Kidney (tissue), 14 donors: Measurements from ENCODE around the gene TEX54. TPM values are rescaled to one million over a fixed set of nuclear protein-coding genes. Genes with fewer than 3 reads are reported as not detected.
A peak's percentile ranks its signal among the peaks of the same experiment; 100 is the strongest.

Experiments
- DNase-seq, 5 donors: peaks; one replicate each; pipeline ENCODE4 v3.0.0-alpha.2; 2013 to 2020
- FAIRE-seq: peaks from 2 replicates; lab custom pipeline; 2012; peaks lifted over from hg19 to GRCh38; lab: Jason Lieb, UNC
- H3K27ac ChIP-seq, 2 donors: one replicate each; pipeline ENCODE4 v1.7.0; 2013; ENCODE audit warnings: low read depth in 2 of 2, low read length in 2 of 2, inconsistent platforms in 1 of 2
- H3K27me3 ChIP-seq: one replicate; pipeline ENCODE4 v1.7.1; 2013; ENCODE audit warnings: low read length, inconsistent platforms; ENCODE audit not compliant: control insufficient read depth, insufficient read depth
- H3K36me3 ChIP-seq, 3 donors: one replicate each; pipeline versions ENCODE4 v1.7.0 to v1.7.1; 2013; ENCODE audit warnings: low read length in 3 of 3, control low read depth in 1 of 3, inconsistent platforms in 1 of 3; ENCODE audit not compliant: insufficient read depth in 3 of 3, control insufficient read depth in 2 of 3
- H3K4me1 ChIP-seq, 3 donors: one replicate each; pipeline versions ENCODE4 v1.7.0 to v1.7.1; 2013; ENCODE audit warnings: low read length in 3 of 3, inconsistent platforms in 1 of 3, low read depth in 1 of 3; ENCODE audit not compliant: control insufficient read depth in 2 of 3, insufficient read depth in 2 of 3
- H3K4me3 ChIP-seq, 3 donors: one replicate each; pipeline versions ENCODE4 v1.7.0 to v1.8.1; 2013; ENCODE audit warnings: low read length in 3 of 3, control low read depth in 1 of 3, inconsistent platforms in 1 of 3
- H3K9ac ChIP-seq, 3 donors: one replicate each; pipeline versions ENCODE4 v1.7.0 to v1.7.1; 2013; ENCODE audit warnings: low read length in 3 of 3, control low read depth in 1 of 3, inconsistent platforms in 1 of 3
- H3K9me3 ChIP-seq, 3 donors: one replicate each; pipeline versions ENCODE4 v1.7.0 to v1.7.1; 2013; ENCODE audit warnings: low read length in 3 of 3, control low read depth in 1 of 3, inconsistent platforms in 1 of 3; ENCODE audit not compliant: control insufficient read depth in 2 of 3, insufficient read depth in 1 of 3
- intact Hi-C: fragments of 100-400 bp; cut with DNase I; formaldehyde crosslinking; loops from one replicate; pipeline ENCODE4 v1.11.1; 2022
- polyA plus RNA-seq: library from polyadenylated mRNA; stranded (reverse); fragments of 350-450 nt; fragmentation: Illumina TruSeq; extraction: RNeasy Lipid Tissue Mini Kit (QIAGEN cat#74804); gene quantifications from one replicate; pipeline ENCODE4 v1.2.3, GENCODE V29; 2014; ENCODE audit warnings: low read depth, low replicate concordance; ENCODE audit not compliant: insufficient read depth
- total RNA-seq: library from RNA; stranded (reverse); fragmentation: NEBNext Ultra II Directional; extraction: Animal tissue kit (Norgen Biotek cat#: 25700); gene quantifications from one replicate; pipeline ENCODE4 v1.2.1, GENCODE V29; 2021
- TF ChIP-seq, protein P1 (sequence below): IDR thresholded peaks from 3 replicates; pipeline ENCODE4 v1.5.1; 2012; ENCODE audit warnings: mild to moderate bottlenecking, moderate library complexity, borderline replicate concordance; ENCODE audit not compliant: insufficient read depth; ENCODE audit errors: extremely low read depth
- donor health status: control.
- donor health status: control.
- donor health status: control.
- donor health status: control.
- donor health status: control.
- donor health status: DM: yes; HTN: yes; CAD: no.
- donor health status: Normal renal cell carcinoma (clear cell type).

TEX54 gene
- total and polyA plus RNA-seq, 2 donors from 2014 or later = not detected

DNA sequence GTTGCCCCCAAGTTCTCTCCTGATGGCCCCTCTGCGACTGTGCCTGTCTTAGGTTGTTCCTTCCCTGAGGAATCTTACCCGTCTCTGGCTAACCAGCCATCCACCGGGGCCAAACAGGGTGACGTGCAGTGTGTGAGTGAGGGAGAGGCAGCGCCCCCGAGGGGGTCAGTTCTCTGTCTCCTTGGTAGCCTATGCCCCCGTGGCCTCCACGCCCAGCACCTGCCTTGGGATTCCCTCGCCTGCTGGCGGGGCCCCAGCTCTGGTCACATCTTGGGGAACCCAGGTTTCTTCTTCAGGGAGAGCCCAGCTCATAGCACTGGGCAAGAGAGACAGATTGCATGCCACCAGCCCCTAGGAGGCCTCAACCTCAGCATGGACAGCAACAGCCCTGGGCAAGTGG lies 33.2 kb downstream of the TEX54 start:
- intact Hi-C loops = no loop called here
- no peak for FAIRE-seq
- Histone ChIP-seq H3K27ac (no peak overlapping the region), H3K9me3 (no peaks in the 10 kb centered on the region), H3K4me1 (peaks cover 0 to 8% (median 8%) of the 10 kb centered on the region in 3 donors), H3K27me3 (no peaks in the 10 kb centered on the region), H3K9ac (no peak overlapping the region), H3K36me3 (peaks cover 17 to 77% (median 58%) of the 10 kb centered on the region in 3 donors), H3K4me3 (no peak overlapping the region)
- peak in 1 of 5 donors; percentile 70 for DNase-seq
- TF ChIP-seq, protein P1, sequence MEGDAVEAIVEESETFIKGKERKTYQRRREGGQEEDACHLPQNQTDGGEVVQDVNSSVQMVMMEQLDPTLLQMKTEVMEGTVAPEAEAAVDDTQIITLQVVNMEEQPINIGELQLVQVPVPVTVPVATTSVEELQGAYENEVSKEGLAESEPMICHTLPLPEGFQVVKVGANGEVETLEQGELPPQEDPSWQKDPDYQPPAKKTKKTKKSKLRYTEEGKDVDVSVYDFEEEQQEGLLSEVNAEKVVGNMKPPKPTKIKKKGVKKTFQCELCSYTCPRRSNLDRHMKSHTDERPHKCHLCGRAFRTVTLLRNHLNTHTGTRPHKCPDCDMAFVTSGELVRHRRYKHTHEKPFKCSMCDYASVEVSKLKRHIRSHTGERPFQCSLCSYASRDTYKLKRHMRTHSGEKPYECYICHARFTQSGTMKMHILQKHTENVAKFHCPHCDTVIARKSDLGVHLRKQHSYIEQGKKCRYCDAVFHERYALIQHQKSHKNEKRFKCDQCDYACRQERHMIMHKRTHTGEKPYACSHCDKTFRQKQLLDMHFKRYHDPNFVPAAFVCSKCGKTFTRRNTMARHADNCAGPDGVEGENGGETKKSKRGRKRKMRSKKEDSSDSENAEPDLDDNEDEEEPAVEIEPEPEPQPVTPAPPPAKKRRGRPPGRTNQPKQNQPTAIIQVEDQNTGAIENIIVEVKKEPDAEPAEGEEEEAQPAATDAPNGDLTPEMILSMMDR = no peak

DNA sequence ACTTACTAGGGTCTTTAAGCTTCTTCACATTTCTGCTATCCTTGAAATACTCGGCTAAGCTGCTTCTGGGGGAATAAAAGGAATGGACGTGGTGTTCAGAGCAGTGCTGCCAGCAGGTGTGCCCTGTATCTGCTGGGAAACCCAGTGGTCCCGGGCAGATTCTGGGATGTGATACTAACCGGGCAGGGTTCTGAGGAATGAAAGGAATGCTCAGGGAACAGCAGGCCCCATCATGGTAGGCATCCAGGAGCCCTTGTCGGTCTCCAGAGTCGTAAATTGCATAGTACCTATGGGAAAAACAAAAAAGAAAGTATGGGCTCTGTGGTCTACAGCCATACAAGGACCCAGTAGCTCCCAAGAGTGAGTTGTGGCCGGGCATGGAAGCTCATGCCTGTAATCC lies 36.4 kb downstream of the TEX54 start:
- no peak for FAIRE-seq

DNA sequence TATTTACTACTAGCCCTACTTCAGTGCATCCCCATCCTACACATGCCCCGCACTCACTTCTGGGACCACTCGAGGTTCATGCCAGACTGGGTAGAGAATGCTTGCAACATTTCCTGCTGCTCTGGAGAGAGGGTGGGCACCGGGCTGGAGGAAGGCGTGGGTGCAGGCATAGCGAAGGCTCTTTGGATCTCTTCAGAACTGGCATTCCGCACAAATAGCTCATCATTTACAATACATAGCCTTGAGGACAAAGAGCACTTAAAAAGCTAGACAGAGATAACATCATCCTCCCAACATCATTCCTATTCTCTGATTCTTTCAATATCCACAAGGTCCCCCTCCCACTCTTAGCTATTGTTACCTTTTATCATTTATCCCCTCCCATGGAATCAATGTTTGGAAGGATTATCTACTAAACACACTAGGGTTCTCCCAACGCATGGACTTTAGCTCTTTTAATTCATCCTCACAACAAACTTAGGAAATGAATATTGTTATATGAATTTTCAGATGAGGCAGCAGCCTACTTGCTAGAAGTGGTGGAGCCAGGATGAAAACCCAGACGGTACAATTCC lies 38.4 kb downstream of the TEX54 start:
- no peak overlapping the region for H3K9ac ChIP-seq
- no peak overlapping the region for H3K27ac ChIP-seq
- H3K9me3 ChIP-seq = no peaks in the 10 kb centered on the region
- TF ChIP-seq, protein P1 = no peak
- peaks cover 8 to 60% (median 37%) of the 10 kb centered on the region in 3 donors for H3K36me3 ChIP-seq
- H3K27me3 ChIP-seq = no peaks in the 10 kb centered on the region
- FAIRE-seq (no peak), DNase-seq (peak in 1 of 5 donors; percentile 25)
- no peak overlapping the region for H3K4me3 ChIP-seq
- peaks cover 0 to 10% (median 8%) of the 10 kb centered on the region in 3 donors for H3K4me1 ChIP-seq
- intact Hi-C loops = no loop called here

More for the DNA sequence above, 36.4 kb downstream of the TEX54 start:
- intact Hi-C loops = no loop called here
- H3K27ac ChIP-seq = no peak overlapping the region
- H3K27me3 ChIP-seq = no peaks in the 10 kb centered on the region
- peaks cover 0 to 8% (median 5%) of the 10 kb centered on the region in 3 donors for H3K4me1 ChIP-seq
- no peak overlapping the region for H3K4me3 ChIP-seq
- TF ChIP-seq, protein P1 = no peak
- no peak overlapping the region for H3K9ac ChIP-seq
- no peaks in the 10 kb centered on the region for H3K9me3 ChIP-seq
- DNase-seq = no peak
- peaks cover 12 to 74% (median 47%) of the 10 kb centered on the region in 3 donors for H3K36me3 ChIP-seq
